Endothelial cell of umbilical vein (primary cell): ENCODE data around the gene GSTT4. TPM values are rescaled to one million over a fixed set of nuclear protein-coding genes. Genes with fewer than 3 reads are reported as not detected.
"Not testable (repeated sequence)": the region's sequence is repeated elsewhere in the genome, so short reads cannot be mapped to it uniquely, and the experiment has no call there.

Experiments used
- BruUV-seq: library from RNA; stranded (reverse); fragments of 400-500 nt; replicated peaks from 2 replicates; lab custom pipeline; 2021; lab: Mats Ljungman, UMichigan
- CTCF ChIA-PET: fragments of 300-600, 350-600 bp; sonication (Branson Sonifier 250); formaldehyde crosslinking; loops from one replicate; lab custom pipeline; 2021; ENCODE audit warnings: antibody characterized with exemption, inconsistent platforms; lab: Charles Lee
- POLR2A ChIA-PET: fragments of 300-600, 350-600 bp; sonication (Branson Sonifier 250); formaldehyde crosslinking; loops from one replicate; lab custom pipeline; 2021; ENCODE audit warnings: antibody characterized with exemption, inconsistent platforms; lab: Charles Lee
- DNase-seq: peaks from one replicate; pipeline ENCODE4 v3.0.0-alpha.2; 2011; ENCODE audit warnings: low read depth, low spot score
- FAIRE-seq: peaks from 2 replicates; lab custom pipeline; 2011; peaks lifted over from hg19 to GRCh38; lab: Jason Lieb, UNC
- H2AFZ ChIP-seq: 2 replicates; pipeline ENCODE4 v1.6.0; 2012; ENCODE audit warnings: low read depth, low read length, control low read depth, inconsistent platforms
- H3K27ac ChIP-seq: 2 replicates; pipeline ENCODE4 v1.5.1; 2011; ENCODE audit warnings: low read depth, mild to moderate bottlenecking, control low read depth, low read length, moderate library complexity; ENCODE audit not compliant: insufficient read depth
- H3K27me3 ChIP-seq, 2 experiments: 2 replicates each; pipeline versions ENCODE4 v1.6.0 to v1.6.1; 2011; ENCODE audit warnings: low read length in 2 of 2, mixed read lengths in 1 of 2; ENCODE audit not compliant: control insufficient read depth in 2 of 2, insufficient read depth in 2 of 2
- H3K36me3 ChIP-seq, 2 experiments: 2 replicates in 1 of 2; 3 replicates in 1 of 2; pipeline ENCODE4 v1.5.1; 2011; ENCODE audit warnings: low read length in 2 of 2, mild to moderate bottlenecking in 1 of 2, moderate library complexity in 1 of 2; ENCODE audit not compliant: control insufficient read depth in 2 of 2, insufficient read depth in 2 of 2; ENCODE audit errors: extremely low read depth in 1 of 2
- H3K4me1 ChIP-seq: 3 replicates; pipeline ENCODE4 v1.5.1; 2011; ENCODE audit warnings: mild to moderate bottlenecking, low read length; ENCODE audit not compliant: control insufficient read depth, insufficient read depth; ENCODE audit errors: extremely low read depth
- H3K4me2 ChIP-seq: 2 replicates; pipeline ENCODE4 v1.6.1; 2011; ENCODE audit warnings: low read length, control low read depth, mixed read lengths; ENCODE audit not compliant: insufficient read depth
- H3K4me3 ChIP-seq, 3 experiments: fragments of 200-600 bp in 1 of 3; sonication (generic), shearing (Covaris generic) in 1 of 3; replicated peaks in 1 of 3; 2 replicates each; pipeline ENCODE4 v1.5.1; 2011 to 2016; ENCODE audit warnings: control low read depth in 3 of 3, low read length in 3 of 3, mild to moderate bottlenecking in 2 of 3, inconsistent platforms in 1 of 3, low read depth in 1 of 3, moderate library complexity in 1 of 3; ENCODE audit not compliant: insufficient read depth in 1 of 3
- H3K79me2 ChIP-seq: 2 replicates; pipeline ENCODE4 v1.6.0; 2012; ENCODE audit warnings: low read length, inconsistent platforms; ENCODE audit not compliant: control insufficient read depth, insufficient read depth
- H3K9ac ChIP-seq: replicated peaks from 2 replicates; pipeline ENCODE3; 2011; ENCODE audit warnings: low read length, control low read depth; ENCODE audit not compliant: insufficient read depth; ENCODE audit errors: extremely low read depth
- H3K9me1 ChIP-seq: replicated peaks from 3 replicates; pipeline ENCODE4 v1.6.0; 2011; ENCODE audit warnings: mild to moderate bottlenecking, low read length; ENCODE audit not compliant: control insufficient read depth, insufficient read depth; ENCODE audit errors: extremely low read depth
- H3K9me3 ChIP-seq: replicated peaks from 2 replicates; pipeline ENCODE4 v1.5.1; 2012; ENCODE audit warnings: low read length, inconsistent platforms; ENCODE audit not compliant: control insufficient read depth, insufficient read depth
- H4K20me1 ChIP-seq: replicated peaks from 2 replicates; pipeline ENCODE3; 2011; ENCODE audit warnings: mild to moderate bottlenecking, low read length; ENCODE audit not compliant: control insufficient read depth, insufficient read depth; ENCODE audit errors: extremely low read depth
- MYC ChIP-seq: IDR thresholded peaks from one replicate; pipeline ENCODE4 v1.6.1; 2011; ENCODE audit warnings: mild to moderate bottlenecking, low read depth, low read length
- dilution Hi-C: fragments of 300-500 bp; cut with MboI; formaldehyde crosslinking; loops from one replicate; pipeline ENCODE4 v1.15.0; 2019; ENCODE audit warnings: low sequenced_read_pairs; ENCODE audit not compliant: extremely low pct_ligation_motif_present
- intact Hi-C: fragments of 100-400 bp; cut with micrococcal nuclease; formaldehyde crosslinking; loops from one replicate; pipeline ENCODE4 v1.10.0; 2022
- polyA plus RNA-seq, 4 experiments: library from polyadenylated mRNA; depleted of rRNA in 3 of 4; stranded (reverse) in 3 of 4; unstranded in 1 of 4; fragments of >200 nt; gene quantifications; 2 replicates each; pipeline versions ENCODE4 v1.2.1 to v1.2.3, GENCODE V29; 2011 to 2012; ENCODE audit warnings: missing spikeins in 1 of 4
- total RNA-seq: library from RNA; stranded (reverse); gene quantifications from 2 replicates; pipeline ENCODE4 v1.2.3, GENCODE V29; 2021

The GSTT4 gene
- total and polyA plus RNA-seq, 2 donors (not counting 3 experiments of a cell fraction or from before 2014, with no cell fraction given) = not detected

- no peak overlapping the region for H3K9ac ChIP-seq
- H3K79me2 ChIP-seq = no peaks in the 10 kb centered on the region
- H3K9me3 ChIP-seq = no peaks in the 10 kb centered on the region
- no TSS peak for BruUV-seq
- no peaks in the 10 kb centered on the region for H4K20me1 ChIP-seq
- dilution Hi-C loops (no loop called here), intact Hi-C loops (no loop called here)
- FAIRE-seq (no peak), DNase-seq (no peak)
- CTCF ChIA-PET = no interaction called here
- no peak overlapping the region for H3K4me2 ChIP-seq
- no peak for TF ChIP-seq MYC
- no peaks in the 10 kb centered on the region for H3K36me3 ChIP-seq
- no peak overlapping the region for H3K4me3 ChIP-seq
- no peaks in the 10 kb centered on the region for H3K9me1 ChIP-seq
- no peaks in the 10 kb centered on the region for H3K27me3 ChIP-seq
- H2AFZ ChIP-seq = no peak overlapping the region
- no peaks in the 10 kb centered on the region for H3K4me1 ChIP-seq
- POLR2A ChIA-PET = no interaction called here
- H3K27ac ChIP-seq = no peak overlapping the region
Observed at GRCh38 chr22:23997092-23997491, 8.2 kb downstream of the GSTT4 start.

GRCh38 chr22:23993581-23994177 lies 11.6 kb downstream of the GSTT4 start:
- intact Hi-C loops, H3K4me1 ChIP-seq, CTCF ChIA-PET: not testable (repeated sequence)

GRCh38 chr22:23993080-23993479 lies 12.2 kb downstream of the GSTT4 start:
- dilution Hi-C loops, H3K9ac ChIP-seq, H3K36me3 ChIP-seq, H3K79me2 ChIP-seq, H3K27ac ChIP-seq, H3K4me1 ChIP-seq, H3K27me3 ChIP-seq, H3K9me1 ChIP-seq, intact Hi-C loops, H4K20me1 ChIP-seq, BruUV-seq, DNase-seq, FAIRE-seq, H3K9me3 ChIP-seq, POLR2A ChIA-PET, H3K4me2 ChIP-seq, H3K4me3 ChIP-seq, H2AFZ ChIP-seq, CTCF ChIA-PET: not testable (repeated sequence)

More at GRCh38 chr22:23993581-23994177, 11.6 kb downstream of the GSTT4 start:
- BruUV-seq, H3K4me2 ChIP-seq, H3K9ac ChIP-seq, dilution Hi-C loops, H3K9me1 ChIP-seq, H3K4me3 ChIP-seq, POLR2A ChIA-PET, H3K79me2 ChIP-seq, H3K27ac ChIP-seq, H4K20me1 ChIP-seq, H3K9me3 ChIP-seq, H2AFZ ChIP-seq, H3K27me3 ChIP-seq, H3K36me3 ChIP-seq, DNase-seq: not testable (repeated sequence)
- peak; percentile 35 for FAIRE-seq

DNA sequence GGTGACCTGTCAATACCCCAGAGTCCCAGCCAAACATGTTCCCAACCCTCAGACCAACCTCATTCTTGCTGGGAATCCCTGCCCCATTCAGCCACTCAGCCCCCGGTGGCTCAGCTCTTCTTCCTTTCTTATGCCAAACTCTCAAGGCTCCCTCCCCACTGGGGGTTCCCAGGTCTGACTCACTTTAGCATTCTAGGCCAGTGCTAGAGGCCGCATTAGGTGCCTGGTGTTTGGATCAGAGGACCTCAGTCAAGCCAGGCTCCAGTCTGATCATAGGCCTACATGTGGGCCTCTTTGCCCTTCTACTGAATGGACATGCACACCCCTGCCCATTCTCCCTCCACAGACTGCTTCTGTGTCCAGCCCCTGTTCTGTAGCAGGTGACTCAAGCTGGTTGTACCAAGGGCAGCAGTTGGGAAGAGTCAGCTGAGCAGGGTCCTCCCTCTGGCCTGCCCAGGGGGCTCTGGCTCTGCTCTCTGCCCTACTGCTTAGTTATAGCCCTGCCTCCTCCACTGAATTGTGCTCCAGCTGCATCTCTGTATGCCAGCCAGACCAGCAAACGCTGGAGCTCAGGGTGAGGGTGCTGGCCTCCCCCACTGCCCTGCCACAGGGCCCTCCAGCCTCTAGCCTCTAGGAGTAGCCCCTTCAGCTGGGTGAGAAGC lies 15.5 kb downstream of the GSTT4 start:
- CTCF ChIA-PET = interaction anchor here (0.7 kb wide), 1 partner anchor 14 kb away, joined by 3 read pairs; no protein-coding TSS in a partner anchor
- dilution Hi-C loops = not testable (repeated sequence)

More for the DNA sequence above, 15.5 kb downstream of the GSTT4 start:
- BruUV-seq, H3K4me2 ChIP-seq, H3K9me3 ChIP-seq, FAIRE-seq, H3K36me3 ChIP-seq, DNase-seq, H3K27me3 ChIP-seq, POLR2A ChIA-PET, H3K9ac ChIP-seq, H3K27ac ChIP-seq, H3K79me2 ChIP-seq, H2AFZ ChIP-seq, H4K20me1 ChIP-seq, H3K4me3 ChIP-seq, intact Hi-C loops, H3K9me1 ChIP-seq, H3K4me1 ChIP-seq: not testable (repeated sequence)
